Right ventricle myocardium inferior (tissue), 1 donor: ENCODE results near the gene IMMT. TPM values are rescaled to one million over a fixed set of nuclear protein-coding genes. Genes with fewer than 3 reads are reported as not detected.

ENCODE experiments used
- ATAC-seq: fragments of 200-7000 bp; cut with Tn5 transposase; one replicate; pipeline ENCODE4 v1.9.1; 2020; ENCODE audit warnings: mild to moderate bottlenecking, moderate library complexity
- DNase-seq: peaks from one replicate; pipeline ENCODE4 v3.0.0; 2021; ENCODE audit errors: missing footprints
- intact Hi-C: fragments of 100-400 bp; cut with DNase I; formaldehyde crosslinking; loops from one replicate; pipeline ENCODE4 v1.11.0; 2022
- microRNA-seq: library from miRNA; unstranded; fragments of <30 nt; microRNA quantifications from one replicate; pipeline ENCODE4 v1.2.0, GENCODE V29; 2020
- total RNA-seq: library from RNA; stranded (reverse); fragmentation: NEBNext Ultra II Directional; extraction: Animal tissue kit (Norgen Biotek cat#: 25700); gene quantifications from one replicate; pipeline ENCODE4 v1.2.1, GENCODE V29; 2021
- donor health status: DM: no; HTN: yes; CAD: no; lungs with severe emphysema.

The IMMT gene
- total RNA-seq, 1 donor from 2014 or later: 287 TPM

DNA sequence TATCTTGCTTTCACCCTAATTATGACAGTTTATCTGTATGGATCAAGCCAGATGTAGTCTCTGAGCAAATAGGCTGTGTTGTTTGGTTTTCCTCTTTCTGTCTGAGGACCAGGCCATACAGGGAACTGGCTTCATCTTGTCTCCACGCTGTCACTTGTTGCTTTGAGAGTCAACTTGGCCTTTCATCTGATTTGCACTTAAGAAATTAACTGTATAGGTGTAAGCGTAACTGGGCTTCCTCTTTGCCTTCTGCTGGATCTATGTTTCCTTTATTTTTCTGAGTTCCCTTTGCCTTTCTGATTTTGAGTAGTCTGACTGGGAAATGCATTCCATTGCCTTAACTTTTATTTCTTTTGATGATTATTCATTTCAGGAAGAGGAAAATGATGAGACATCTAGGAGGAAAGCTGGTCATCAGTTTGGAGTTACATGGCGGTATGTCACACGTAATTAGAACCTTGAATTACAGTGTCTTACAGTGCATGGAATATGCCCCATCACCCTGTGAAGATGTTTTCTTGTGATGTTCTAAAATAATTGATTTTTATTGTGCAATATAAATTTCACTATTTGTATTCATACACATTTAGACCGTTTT, 71.8 kb downstream of the IMMT start:
- ATAC-seq: no peak
- intact Hi-C loops: loop anchor here (5.0 kb wide), 1 partner anchor 34 kb away; no protein-coding TSS in a partner anchor
- DNase-seq: no peak

DNA sequence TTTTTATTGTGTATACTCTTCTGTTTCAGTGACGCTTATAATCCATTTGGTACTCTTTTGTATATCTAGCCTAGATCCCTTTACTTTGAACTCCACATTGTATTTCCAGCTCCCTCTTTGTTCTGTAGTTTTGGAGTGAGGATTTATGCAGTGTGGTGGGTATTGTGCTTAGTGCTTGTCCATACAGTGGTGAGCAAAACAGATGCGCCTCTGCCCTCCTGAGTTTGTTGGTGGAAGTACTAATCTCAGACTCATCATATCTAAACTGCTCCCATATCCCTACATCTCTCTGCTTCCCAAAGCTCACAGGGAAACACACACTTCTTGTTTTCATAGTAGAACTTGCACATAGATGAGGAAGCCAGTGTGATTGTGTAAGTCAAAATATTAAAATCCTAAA, 77.1 kb downstream of the IMMT start:
- DNase-seq: no peak
- no peak for ATAC-seq
- intact Hi-C loops: no loop called here

DNA sequence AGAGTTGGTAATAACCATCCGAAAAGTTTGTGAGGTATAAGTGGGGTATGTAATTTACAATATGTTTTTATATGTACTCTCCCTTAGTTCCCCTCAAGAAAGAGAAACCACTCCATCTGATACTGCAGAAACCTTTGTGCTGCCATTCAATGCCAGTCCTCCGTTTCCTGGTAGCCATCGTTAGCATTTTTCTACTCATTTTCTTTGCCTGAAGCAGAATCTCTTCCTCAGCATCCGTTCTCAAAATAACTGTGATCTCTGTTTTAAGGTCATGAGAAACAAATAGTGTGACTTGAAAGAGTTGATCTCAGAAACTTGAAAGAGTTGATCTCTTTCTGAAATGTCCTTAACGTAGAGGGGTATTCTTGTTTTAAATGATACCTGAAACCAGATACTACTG, 88.2 kb downstream of the IMMT start:
- DNase-seq (no peak), ATAC-seq (no peak)
- intact Hi-C loops: loop anchor here (10.0 kb wide), 1 partner anchor 472 kb away; no protein-coding TSS in a partner anchor

DNA sequence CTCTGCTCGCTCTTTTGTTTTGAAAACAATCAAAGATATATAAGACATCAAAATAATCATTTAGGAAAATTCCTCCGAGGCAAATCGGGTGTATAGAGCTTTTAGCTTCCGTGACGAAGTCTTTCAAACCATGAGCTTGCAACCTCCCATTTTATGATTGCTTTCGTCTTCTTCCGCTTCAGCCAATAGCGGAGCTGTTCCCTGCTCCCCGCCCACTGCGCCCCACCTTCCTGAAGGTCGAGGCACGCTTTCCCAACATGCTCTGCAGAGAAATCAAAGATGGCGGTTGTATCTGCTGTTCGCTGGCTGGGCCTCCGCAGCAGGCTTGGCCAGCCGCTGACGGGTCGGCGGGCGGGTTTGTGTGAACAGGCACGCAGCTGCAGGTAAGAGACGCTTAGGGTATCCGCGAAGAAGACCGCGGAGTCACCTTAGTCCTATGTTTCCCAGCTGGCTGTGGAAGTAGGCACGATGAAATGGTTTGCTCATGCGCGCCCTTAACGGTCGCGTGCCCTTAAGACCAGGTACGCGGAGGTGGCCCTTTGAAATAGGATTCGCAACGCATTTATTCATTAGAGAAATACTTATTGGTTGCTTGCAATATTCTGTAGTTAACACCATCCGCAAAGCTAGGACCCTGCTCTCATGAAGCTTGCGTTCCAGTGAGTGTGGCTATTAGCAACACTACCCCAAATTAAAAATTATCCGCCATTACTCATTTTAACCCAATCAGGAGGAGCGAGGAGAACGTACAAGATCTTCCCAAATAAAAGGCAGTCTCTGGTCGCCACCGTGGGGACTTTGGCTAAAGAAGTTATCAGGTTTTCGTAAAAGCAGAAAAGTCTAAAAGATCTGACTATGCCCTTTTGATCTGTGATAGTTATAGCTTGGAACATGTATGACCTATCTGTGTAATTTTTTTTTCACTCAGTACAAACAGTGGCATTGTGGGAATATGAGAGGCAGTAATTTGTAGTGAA, 89.0 kb downstream of the IMMT start, which contains the start of gene PTCD3:
Gene PTCD3 (plus strand): TSS at position 267 of the 977 bp plus-strand sequence. CDS start 13 bp downstream, at position 280.
- peak; percentile 97 for DNase-seq
- ATAC-seq: peak; percentile 97
- intact Hi-C loops: loop anchor here (10.0 kb wide), 1 partner anchor 471 kb away; no protein-coding TSS in a partner anchor

DNA sequence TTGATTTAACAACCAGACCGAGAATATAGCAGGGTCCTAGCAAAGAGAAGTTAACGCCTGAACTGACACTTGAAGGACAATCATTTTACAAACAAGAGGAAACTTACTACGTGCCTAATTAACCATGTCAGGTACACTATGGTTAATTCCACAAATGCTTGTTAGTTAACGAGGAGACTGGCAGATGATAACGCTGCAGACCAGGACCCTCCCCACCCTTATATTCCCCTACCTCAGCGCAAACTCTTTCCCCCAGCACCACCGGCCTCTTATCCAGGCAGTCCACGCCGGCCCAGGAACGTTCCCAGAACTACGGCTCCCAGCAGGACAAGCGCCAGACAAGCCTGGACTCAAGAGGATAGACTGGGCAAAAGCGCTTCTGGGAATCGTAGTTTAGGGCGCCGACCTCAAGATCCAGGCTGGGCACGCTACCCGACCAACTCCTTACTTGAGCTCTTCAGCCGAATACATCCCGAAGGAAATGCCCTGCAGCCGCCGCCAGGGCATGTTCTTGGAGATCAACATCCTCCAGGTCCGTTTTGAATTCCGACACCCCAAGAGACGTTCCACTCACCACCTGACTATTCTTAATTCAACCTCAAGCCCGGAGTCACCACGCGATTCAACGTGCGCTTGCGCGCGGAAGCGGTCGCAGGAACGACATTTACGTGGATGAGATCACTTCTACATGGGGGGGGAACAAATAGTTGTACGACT, 89.9 kb downstream of the IMMT start, which contains the start of gene POLR1A:
Gene POLR1A (minus strand): TSS at position 635 of the 717 bp plus-strand sequence. CDS start 110 bp downstream, at position 525.
- peak; percentile 92 for DNase-seq
- intact Hi-C loops: loop anchor here (10.0 kb wide), 1 partner anchor 471 kb away; no protein-coding TSS in a partner anchor
- peak; percentile 96 for ATAC-seq

DNA sequence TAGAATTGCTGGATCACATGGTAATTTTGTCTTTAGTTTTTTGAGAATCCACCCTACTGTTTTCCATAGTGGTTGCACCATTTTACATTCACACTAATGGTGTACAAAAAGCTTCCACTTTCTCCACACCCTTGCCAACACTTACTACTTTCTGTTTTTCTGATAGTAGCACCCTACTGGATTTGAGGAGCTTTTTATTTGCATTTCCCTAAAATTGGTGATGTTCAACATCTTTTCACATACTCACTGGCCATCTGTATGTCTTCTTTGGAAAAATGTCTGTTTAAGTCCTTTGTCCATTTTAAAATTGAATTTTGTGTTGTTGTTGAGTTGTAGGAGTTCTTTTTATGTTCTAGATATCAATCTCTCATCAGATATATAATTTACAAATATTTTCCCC, 93.1 kb downstream of the IMMT start:
- intact Hi-C loops: loop anchor here (10.0 kb wide), 1 partner anchor 467 kb away; no protein-coding TSS in a partner anchor
- no peak for DNase-seq
- ATAC-seq: no peak

DNA sequence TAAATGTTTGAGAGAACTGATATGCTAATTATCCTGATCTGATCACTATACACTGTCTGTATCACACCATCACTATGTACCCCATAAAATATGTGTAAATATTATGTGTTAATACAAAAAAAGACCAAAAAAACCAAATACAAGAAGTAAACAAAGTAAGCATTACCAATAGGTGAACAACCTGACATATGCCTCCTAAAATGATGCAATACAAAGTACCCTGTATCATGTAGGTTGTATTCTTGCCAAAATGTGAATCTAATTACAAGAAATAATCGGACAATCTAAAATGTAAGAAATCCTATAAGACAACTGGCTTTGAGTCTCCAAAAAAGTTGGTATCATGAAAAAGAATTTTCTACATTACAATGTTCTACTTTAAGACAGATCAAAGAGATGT, 97.3 kb downstream of the IMMT start:
- ATAC-seq (no peak), DNase-seq (no peak)
- intact Hi-C loops: no loop called here

DNA sequence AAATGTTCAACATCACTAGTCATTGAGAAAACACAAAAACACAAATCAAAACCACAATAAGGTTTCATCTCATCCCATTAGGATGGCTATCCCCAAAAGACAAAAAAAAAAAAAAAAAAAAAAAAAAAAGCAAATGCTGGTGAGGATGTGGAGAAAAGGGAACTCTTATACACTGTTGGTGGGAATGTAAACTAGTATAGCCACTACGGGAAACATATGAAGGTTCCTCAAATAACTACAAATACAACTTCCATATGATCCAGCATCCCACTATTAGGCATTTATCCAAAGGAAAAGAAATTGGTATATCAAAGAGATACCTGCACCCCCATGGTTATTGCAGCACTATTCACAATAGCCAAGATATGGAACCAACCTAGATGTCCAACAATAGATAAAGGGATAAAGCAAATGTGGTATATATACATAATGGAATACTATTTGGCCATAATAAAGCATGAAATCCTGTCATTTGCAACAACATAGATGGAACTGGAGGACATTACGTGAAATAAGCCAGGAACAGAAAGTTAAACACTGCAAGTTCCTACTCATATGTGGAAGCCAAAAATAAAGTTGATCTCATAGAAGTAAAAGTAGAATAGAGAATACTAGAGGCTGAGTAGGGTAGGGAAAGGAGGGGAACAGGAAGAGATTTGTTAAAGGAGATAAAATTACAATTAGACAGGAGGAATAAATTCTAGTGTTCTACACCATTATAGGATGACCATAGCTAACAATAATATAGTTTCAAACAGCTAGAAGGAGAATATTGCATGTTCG, 98.0 kb downstream of the IMMT start:
- ATAC-seq (no peak), DNase-seq (no peak)
- intact Hi-C loops: no loop called here

DNA sequence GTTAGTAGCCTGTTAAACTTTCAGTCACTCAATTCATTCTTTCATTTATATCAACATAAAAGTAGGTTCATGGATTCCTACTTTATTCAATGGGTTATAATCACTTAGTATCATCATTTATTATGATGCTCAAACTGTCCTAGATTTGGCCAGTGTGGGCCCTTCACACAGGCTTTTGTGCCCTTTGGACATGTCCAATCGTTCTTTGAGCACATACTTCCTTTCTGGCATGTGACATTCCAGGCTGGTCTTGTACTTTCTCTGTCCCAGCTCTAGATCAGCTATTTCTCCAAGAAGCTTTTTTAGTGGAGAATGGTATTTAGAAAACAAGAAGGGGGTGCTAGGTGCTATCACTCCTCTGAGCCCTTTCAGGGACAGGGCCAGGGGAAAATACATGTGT, 101.0 kb downstream of the IMMT start:
- intact Hi-C loops: no loop called here
- ATAC-seq (no peak), DNase-seq (no peak)

Small RNAs within 50 kb of the gene (microRNA-seq; reads per million reads assigned to microRNA genes)
- not detected for gene MIR4779

Other genes starting within 250 kb of the IMMT start
- gene POLR1A, start 89.6 kb downstream of the IMMT start, total RNA-seq: 12.8 TPM
- gene PTCD3, start 89.2 kb downstream of the IMMT start, total RNA-seq: 127 TPM
- gene MRPL35, start 4.0 kb upstream of the IMMT start, total RNA-seq: 96.9 TPM
- gene REEP1, start 142.2 kb upstream of the IMMT start, total RNA-seq: 23.6 TPM
- 29.5 TPM for gene KDM3A, start 245.9 kb upstream of the IMMT start, total RNA-seq